ENCODE results near the gene ADAM11.

Gene ADAM11

DNA sequence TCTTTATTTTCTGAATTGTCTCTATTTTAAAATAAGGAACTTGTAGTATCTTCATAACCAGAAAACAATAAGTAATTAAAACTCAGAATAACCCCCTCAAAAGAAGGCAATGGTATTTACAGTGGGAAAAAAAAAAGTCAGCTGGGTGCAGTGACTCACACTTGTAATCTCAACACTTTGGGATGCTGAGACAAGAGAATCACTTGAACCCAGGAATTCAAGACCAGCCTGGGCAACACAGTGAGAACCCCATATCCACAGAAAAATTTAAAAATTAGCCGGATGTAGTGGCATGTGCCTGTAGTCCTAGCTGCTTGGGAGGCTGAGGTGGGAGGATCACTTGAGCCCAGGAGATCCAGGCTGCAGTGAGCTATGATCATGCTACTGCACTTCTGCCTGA is 33.5 kb downstream of the ADAM11 start:
- Histone ChIP-seq H3K27me3 (ENCODE audit: control insufficient read depth, insufficient read depth, low read length) (no peaks in the 10 kb centered on the region), H3K9ac (ENCODE audit: low read length) (no peak overlapping the region), H3K36me3 (ENCODE audit: control insufficient read depth, low read depth, low read length) (peaks cover under 1% of the 10 kb centered on the region), H3K4me1 (ENCODE audit: control insufficient read depth, low read depth, low read length) (no peaks in the 10 kb centered on the region), H3K27ac (ENCODE audit: low read length) (no peak overlapping the region), H3K9me3 (ENCODE audit: control insufficient read depth, low read depth, low read length) (no peaks in the 10 kb centered on the region), H3K4me3 (ENCODE audit: low read length) (no peak overlapping the region)

DNA sequence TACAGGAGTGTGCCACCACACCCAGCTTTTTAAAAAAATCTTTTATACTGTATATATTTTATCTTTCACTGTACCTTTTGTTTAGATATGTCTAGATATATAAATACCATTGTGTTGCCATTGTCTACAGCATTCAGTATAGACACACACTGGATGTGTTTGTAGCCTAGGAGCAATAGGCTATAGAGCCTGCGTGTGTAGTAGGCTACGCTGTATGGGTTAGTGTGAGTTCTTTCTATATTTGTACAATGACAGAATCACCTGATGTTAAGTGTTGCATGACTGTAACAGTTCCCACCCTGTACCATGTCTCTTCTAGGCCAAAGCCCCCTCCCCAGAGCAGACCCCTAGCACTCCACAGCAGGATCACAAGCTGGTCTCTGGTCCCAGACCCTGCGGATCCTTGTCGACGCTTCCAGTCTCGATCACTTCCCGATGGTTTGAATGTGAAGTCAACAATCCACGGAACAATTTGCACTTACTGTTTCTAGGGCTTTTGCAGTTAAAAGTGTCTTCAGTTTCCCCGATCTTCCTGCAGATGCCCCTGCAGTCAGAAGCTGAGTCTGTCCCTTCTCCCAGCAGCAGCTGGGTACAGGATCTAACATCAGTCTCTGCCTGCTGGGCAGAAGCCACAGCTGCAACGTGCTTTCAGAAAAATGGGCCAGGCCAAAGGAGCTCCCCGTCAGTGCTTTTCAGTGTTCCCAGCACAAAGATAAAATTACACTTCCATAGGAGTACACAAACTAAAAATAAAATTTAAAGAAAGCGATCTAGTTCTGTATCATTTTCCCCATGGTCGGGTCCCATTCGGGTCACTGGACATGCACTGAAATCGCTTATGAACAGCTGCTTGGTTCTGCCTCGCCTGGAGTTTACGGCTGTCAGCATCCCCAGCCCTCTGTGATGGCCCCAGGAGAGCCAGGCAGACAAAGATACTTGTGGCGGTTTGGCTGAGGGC is 35.4 kb downstream of the ADAM11 start:
- Histone ChIP-seq H3K9ac (ENCODE audit: low read length) (no peak overlapping the region), H3K4me3 (ENCODE audit: low read length) (no peak overlapping the region), H3K36me3 (ENCODE audit: control insufficient read depth, low read depth, low read length) (peaks cover 9% of the 10 kb centered on the region), H3K9me3 (ENCODE audit: control insufficient read depth, low read depth, low read length) (no peaks in the 10 kb centered on the region), H3K27me3 (ENCODE audit: control insufficient read depth, insufficient read depth, low read length) (no peaks in the 10 kb centered on the region), H3K27ac (ENCODE audit: low read length) (no peak overlapping the region), H3K4me1 (ENCODE audit: control insufficient read depth, low read depth, low read length) (no peaks in the 10 kb centered on the region)

DNA sequence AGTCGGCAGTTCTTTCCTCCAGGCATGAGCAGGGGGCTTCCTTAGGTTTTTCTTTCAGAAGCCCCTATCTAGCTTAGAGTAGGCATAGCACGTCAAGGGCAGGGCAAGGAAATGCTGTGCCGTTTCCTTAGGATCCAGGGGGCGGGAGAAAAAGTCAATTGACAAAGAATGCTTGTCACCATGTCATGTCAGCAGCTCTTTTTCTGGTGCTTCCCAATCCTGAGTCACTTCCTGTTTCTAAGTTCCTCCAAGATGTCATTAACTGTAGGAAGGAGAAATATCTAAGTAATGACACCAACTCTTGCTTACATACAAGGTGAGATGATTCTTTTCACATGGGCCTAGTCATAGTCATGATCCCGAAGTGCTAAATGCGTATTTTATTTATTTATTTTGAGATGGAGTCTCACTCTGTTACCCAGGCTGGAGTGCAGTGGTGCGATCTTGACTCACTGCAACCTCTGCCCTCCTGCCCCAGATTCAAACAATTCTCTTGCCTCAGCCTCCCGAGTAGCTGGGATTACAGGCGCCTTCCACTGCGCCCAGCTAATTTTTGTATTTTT is 36.1 kb downstream of the ADAM11 start:
- Histone ChIP-seq H3K9ac (ENCODE audit: low read length) (no peak overlapping the region), H3K27ac (ENCODE audit: low read length) (no peak overlapping the region)

DNA sequence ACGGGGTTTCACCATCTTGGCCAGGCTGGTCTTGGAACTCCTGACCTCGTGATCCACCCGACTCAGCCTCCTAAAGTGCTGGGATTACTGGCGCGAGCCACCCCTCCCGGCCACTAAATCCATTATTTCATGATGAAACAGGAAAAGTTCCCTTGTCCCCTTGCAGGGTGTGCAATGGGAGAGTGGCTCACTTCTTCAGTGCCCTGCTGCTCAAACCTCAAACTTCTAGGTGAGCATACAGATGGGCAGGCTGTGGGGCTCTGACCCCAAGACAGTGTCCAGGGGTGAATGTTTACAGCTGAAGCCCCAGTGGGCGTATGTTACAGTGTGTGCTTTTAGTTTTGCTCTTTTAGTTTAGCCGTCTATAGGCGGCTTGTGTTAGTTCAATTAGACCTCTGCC is 36.6 kb downstream of the ADAM11 start:
- Histone ChIP-seq H3K36me3 (ENCODE audit: control insufficient read depth, low read depth, low read length) (peaks cover 16% of the 10 kb centered on the region), H3K4me1 (ENCODE audit: control insufficient read depth, low read depth, low read length) (no peaks in the 10 kb centered on the region), H3K9me3 (ENCODE audit: control insufficient read depth, low read depth, low read length) (no peaks in the 10 kb centered on the region), H3K27me3 (ENCODE audit: control insufficient read depth, insufficient read depth, low read length) (no peaks in the 10 kb centered on the region), H3K4me3 (ENCODE audit: low read length) (no peak overlapping the region), H3K9ac (ENCODE audit: low read length) (no peak overlapping the region), H3K27ac (ENCODE audit: low read length) (no peak overlapping the region)

More for the DNA sequence above, 36.1 kb downstream of the ADAM11 start:
- peaks cover 14% of the 10 kb centered on the region for H3K36me3 ChIP-seq (ENCODE audit: control insufficient read depth, low read depth, low read length)
- no peaks in the 10 kb centered on the region for H3K9me3 ChIP-seq (ENCODE audit: control insufficient read depth, low read depth, low read length)
- H3K4me3 ChIP-seq (ENCODE audit: low read length), result no peak overlapping the region
- no peaks in the 10 kb centered on the region for H3K27me3 ChIP-seq (ENCODE audit: control insufficient read depth, insufficient read depth, low read length)
- no peaks in the 10 kb centered on the region for H3K4me1 ChIP-seq (ENCODE audit: control insufficient read depth, low read depth, low read length)

DNA sequence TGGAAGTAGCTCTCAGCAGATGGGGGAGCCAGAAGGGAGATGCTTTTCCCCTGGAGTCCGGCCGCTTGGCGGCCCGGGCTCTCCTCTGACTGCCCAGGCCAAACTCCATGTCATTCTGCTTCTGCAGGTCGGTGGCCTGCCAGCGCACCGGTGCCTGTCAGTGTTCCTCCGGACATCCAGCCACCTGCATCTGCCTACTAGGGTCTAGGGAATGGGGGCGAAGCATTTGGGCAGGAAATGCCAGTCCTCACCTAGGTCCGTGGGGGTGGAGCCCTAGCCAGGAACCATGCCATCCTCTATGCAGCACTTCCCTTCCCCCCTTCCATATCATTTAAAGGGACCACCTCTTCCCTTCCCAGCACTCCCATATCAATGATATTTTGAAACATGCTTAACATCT is 37.1 kb downstream of the ADAM11 start:
- no peak overlapping the region for H3K27ac ChIP-seq (ENCODE audit: low read length)
- H3K9ac ChIP-seq (ENCODE audit: low read length), result no peak overlapping the region
- H3K36me3 ChIP-seq (ENCODE audit: control insufficient read depth, low read depth, low read length), result peaks cover 20% of the 10 kb centered on the region
- H3K27me3 ChIP-seq (ENCODE audit: control insufficient read depth, insufficient read depth, low read length), result no peaks in the 10 kb centered on the region
- H3K4me1 ChIP-seq (ENCODE audit: control insufficient read depth, low read depth, low read length), result no peaks in the 10 kb centered on the region
- no peak overlapping the region for H3K4me3 ChIP-seq (ENCODE audit: low read length)
- no peaks in the 10 kb centered on the region for H3K9me3 ChIP-seq (ENCODE audit: control insufficient read depth, low read depth, low read length)

DNA sequence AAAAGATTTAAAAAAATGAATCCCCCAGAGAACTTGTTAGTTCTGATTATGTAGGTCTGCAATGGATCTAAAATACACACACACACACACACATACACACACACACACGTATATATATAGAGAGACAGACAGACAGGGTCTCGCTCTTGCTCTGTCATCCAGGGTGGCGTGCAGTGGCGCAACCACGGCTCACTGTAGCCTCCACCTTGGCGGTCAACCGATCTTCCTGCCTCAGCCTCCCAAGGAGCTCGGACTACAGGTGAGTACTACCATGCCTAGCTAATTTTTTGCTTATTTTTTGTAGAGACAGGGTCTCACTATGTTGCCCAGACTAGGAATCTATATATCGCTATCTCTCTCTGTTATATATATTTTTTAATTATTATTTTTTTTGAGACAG is 37.9 kb downstream of the ADAM11 start:
- Histone ChIP-seq H3K27ac (ENCODE audit: low read length) (no peak overlapping the region), H3K27me3 (ENCODE audit: control insufficient read depth, insufficient read depth, low read length) (no peaks in the 10 kb centered on the region), H3K36me3 (ENCODE audit: control insufficient read depth, low read depth, low read length) (peaks cover 26% of the 10 kb centered on the region), H3K4me1 (ENCODE audit: control insufficient read depth, low read depth, low read length) (no peaks in the 10 kb centered on the region), H3K9ac (ENCODE audit: low read length) (no peak overlapping the region), H3K4me3 (ENCODE audit: low read length) (no peak overlapping the region), H3K9me3 (ENCODE audit: control insufficient read depth, low read depth, low read length) (no peaks in the 10 kb centered on the region)

DNA sequence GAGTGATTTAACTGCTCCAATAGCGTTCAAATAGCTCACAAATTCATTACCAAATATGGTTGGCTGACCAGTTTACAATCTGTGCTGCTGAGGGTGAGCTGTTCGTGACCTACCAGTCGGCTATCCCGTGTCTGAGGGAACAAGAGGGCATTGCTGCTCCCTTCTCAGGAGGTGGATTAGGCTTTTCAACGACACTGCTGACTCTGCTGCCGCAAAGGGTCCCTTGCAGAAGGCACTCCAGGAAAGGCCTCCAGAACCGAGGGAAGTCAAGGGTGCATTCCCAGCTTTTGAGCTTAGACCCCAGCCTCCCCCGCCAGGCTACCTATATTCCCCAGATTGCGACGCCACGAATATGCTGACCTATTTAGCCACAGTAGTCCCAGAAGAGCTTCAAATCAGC is 39.0 kb downstream of the ADAM11 start:
- Histone ChIP-seq H3K4me1 (ENCODE audit: control insufficient read depth, low read depth, low read length) (no peaks in the 10 kb centered on the region), H3K27ac (ENCODE audit: low read length) (peak overlapping the region; percentile 34), H3K4me3 (ENCODE audit: low read length) (no peak overlapping the region), H3K9me3 (ENCODE audit: control insufficient read depth, low read depth, low read length) (no peaks in the 10 kb centered on the region), H3K27me3 (ENCODE audit: control insufficient read depth, insufficient read depth, low read length) (no peaks in the 10 kb centered on the region), H3K36me3 (ENCODE audit: control insufficient read depth, low read depth, low read length) (peaks cover 35% of the 10 kb centered on the region), H3K9ac (ENCODE audit: low read length) (no peak overlapping the region)

DNA sequence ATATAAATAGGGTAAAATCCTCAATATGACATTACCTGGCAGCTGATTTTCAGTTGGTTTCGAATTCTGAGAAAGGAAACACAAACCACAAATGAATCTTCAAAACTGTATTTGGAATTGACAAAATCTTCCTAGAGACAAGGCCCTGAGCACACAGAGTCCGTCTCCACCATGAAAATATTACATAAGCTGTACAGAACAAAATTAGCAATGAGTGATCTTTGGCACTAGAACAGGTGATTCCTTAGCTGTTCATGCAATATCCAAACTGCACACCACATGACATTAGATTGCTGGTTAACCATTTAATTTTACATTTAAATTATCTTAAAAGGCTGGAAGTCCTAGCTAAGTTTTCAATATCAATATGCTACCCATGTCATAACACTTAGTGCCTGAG is 39.6 kb downstream of the ADAM11 start:
- Histone ChIP-seq H3K4me3 (ENCODE audit: low read length) (no peak overlapping the region), H3K27ac (ENCODE audit: low read length) (no peak overlapping the region), H3K4me1 (ENCODE audit: control insufficient read depth, low read depth, low read length) (no peaks in the 10 kb centered on the region), H3K9ac (ENCODE audit: low read length) (no peak overlapping the region), H3K27me3 (ENCODE audit: control insufficient read depth, insufficient read depth, low read length) (no peaks in the 10 kb centered on the region), H3K9me3 (ENCODE audit: control insufficient read depth, low read depth, low read length) (no peaks in the 10 kb centered on the region), H3K36me3 (ENCODE audit: control insufficient read depth, low read depth, low read length) (peaks cover 40% of the 10 kb centered on the region)

DNA sequence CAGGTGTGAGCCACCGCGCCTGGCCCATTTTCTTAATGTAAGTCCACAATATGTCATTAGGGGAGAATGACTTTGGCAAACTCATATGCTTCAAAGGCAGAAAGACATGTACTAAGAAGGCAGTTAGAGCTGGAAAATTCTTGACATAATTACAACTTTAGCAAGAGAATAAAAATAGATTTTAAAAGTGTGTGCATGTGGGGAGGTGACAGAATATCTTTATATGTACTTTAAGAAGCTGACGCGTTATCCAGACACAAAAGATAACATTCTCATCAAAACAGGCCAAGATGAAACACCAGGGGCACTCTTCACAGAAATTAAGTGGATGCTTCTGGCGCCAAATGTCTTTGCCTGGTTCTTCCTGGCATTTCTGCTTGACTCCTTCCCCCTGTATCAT is 43.1 kb downstream of the ADAM11 start:
- Histone ChIP-seq H3K9me3 (ENCODE audit: control insufficient read depth, low read depth, low read length) (no peaks in the 10 kb centered on the region), H3K27me3 (ENCODE audit: control insufficient read depth, insufficient read depth, low read length) (no peaks in the 10 kb centered on the region), H3K9ac (ENCODE audit: low read length) (no peak overlapping the region), H3K27ac (ENCODE audit: low read length) (no peak overlapping the region), H3K4me3 (ENCODE audit: low read length) (no peak overlapping the region), H3K4me1 (ENCODE audit: control insufficient read depth, low read depth, low read length) (no peaks in the 10 kb centered on the region), H3K36me3 (ENCODE audit: control insufficient read depth, low read depth, low read length) (peaks cover 69% of the 10 kb centered on the region)

DNA sequence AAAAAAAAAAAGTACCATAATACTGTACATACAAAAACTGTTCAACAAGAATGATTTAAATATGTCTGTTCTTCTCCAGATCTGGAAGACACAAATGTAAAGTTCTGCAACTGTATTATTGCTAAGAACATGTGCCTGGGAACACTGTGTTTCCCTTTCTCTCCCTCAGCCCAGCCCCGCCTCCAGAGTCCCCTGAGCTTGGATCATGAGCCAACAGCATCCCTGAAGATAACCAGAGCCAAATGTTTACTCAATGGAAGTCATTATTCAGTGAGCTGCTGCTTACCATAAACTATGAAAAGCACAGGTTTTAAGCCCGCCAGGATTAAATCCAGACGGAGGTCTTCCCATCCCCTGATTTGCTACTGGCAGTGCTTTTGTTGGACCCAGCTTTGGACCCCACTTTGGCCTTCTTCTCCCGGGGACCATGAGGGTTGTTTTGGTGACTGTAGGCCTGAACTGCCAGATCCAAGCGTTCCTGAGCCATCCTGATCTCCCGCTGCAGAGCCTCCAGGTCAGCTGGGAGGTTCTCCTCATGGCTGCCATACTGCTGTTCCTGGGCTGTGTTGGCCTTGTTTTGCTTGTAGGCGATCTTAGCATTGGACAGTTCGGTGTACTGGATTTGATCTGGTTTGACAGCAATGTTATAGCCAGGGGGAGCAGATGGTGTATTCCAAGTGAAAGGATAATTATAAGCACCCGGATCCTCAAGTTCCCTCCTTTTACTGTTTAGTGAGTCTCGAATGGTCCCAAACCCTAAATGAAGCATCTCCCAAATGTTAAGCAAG is 45.7 kb downstream of the ADAM11 start:
- Histone ChIP-seq H3K9me3 (ENCODE audit: control insufficient read depth, low read depth, low read length) (no peaks in the 10 kb centered on the region), H3K36me3 (ENCODE audit: control insufficient read depth, low read depth, low read length) (peaks cover 59% of the 10 kb centered on the region), H3K9ac (ENCODE audit: low read length) (no peak overlapping the region), H3K27ac (ENCODE audit: low read length) (no peak overlapping the region), H3K27me3 (ENCODE audit: control insufficient read depth, insufficient read depth, low read length) (no peaks in the 10 kb centered on the region), H3K4me3 (ENCODE audit: low read length) (no peak overlapping the region), H3K4me1 (ENCODE audit: control insufficient read depth, low read depth, low read length) (no peaks in the 10 kb centered on the region)

DNA sequence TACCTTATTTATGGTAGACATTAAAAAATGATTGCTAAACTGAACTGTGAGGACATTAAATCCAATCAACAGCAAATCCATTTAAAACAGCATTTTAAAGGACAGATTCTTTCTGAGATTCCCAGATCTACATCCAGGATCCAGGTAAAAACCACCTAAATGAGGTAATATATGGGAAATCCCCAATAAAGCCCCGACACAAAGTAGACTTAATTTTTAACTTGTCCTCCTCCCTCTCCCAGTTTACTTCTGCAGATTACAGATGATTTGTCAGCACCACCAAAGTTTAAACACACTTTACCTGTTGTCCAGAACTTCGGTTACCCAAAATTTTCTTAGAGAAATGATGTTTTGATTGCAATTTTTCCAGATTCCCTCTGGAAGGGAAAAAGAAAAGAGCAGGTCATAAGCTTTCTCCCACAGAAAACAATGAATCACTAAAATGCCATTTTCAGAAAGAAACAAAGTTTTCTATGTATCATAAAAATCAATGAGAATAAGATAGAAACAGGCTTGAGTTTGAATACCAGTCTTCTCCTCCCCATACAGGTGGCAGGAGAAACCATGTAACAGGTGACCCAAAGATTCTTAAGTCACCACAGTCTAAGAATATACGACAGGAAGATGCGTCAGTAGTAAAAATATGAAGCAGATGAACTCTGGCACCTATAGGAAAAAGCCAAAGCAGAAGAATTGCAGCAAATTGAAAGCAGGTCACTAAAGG is 48.5 kb downstream of the ADAM11 start:
- Histone ChIP-seq H3K9ac (ENCODE audit: low read length) (no peak overlapping the region), H3K27me3 (ENCODE audit: control insufficient read depth, insufficient read depth, low read length) (no peaks in the 10 kb centered on the region), H3K36me3 (ENCODE audit: control insufficient read depth, low read depth, low read length) (peaks cover 37% of the 10 kb centered on the region), H3K4me1 (ENCODE audit: control insufficient read depth, low read depth, low read length) (no peaks in the 10 kb centered on the region), H3K27ac (ENCODE audit: low read length) (no peak overlapping the region), H3K9me3 (ENCODE audit: control insufficient read depth, low read depth, low read length) (no peaks in the 10 kb centered on the region), H3K4me3 (ENCODE audit: low read length) (no peak overlapping the region)

Data from iPS-18a (cell line).